ENCODE data around the gene LTBP1.

- TF ChIP-seq EZH2phosphoT487 (IDR thresholded peaks at IDR 0.05; ENCODE audit: insufficient read depth, low read depth) (no peak), EZH2 (IDR thresholded peaks at IDR 0.05; ENCODE audit: insufficient read depth, poor library complexity, severe bottlenecking) (no peak)
These were observed 51.0 kb downstream of the LTBP1 start for GRCh38 chr2:32997705-32998104.
